ENCODE measurements around the gene CCDC178.

DNA sequence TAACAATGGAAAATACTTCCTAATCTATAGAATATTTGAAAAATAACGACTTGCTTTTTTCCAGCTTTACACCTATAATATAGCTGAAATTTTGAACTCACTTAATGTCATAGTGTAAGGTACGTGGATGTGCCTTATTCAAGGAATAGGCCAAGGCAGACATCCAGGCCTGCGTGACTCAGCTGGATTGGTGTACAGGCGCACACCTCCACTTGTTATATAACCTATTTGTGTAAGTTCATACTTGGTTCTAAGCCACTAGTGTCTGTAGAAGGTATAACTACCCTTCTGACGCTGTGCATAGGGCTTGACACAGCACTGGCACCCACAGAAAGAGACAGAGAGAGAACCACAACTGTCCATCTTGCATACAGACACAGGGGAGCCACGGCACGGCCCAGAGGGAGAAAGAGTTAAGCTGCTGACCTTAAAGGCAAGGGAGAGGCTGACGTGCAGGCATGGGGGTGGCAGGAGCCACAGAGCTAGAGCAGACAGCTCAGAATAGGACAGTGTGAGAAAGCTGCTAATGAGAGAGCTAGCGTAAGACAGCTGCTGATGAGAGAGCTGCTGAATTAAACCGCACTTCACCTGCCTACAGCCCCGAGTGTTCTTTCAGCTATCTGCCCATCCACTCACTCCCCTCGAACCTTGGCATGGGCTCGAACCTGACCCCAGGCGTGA, 16.1 kb downstream of the CCDC178 start:
- TF ChIP-seq CTCF (IDR thresholded peaks at IDR 0.05; ENCODE audit: low read depth, low read length, poor library complexity, severe bottlenecking) (no peak), EZH2phosphoT487 (IDR thresholded peaks at IDR 0.05; ENCODE audit: borderline replicate concordance, low read length) (no peak)
